Measurements from ENCODE around the gene NEK10. TPM values are rescaled to one million over a fixed set of nuclear protein-coding genes. Genes with fewer than 3 reads are reported as not detected.

Gene NEK10
- total RNA-seq, 1 donor from 2014 or later, result 7.3 TPM

DNA sequence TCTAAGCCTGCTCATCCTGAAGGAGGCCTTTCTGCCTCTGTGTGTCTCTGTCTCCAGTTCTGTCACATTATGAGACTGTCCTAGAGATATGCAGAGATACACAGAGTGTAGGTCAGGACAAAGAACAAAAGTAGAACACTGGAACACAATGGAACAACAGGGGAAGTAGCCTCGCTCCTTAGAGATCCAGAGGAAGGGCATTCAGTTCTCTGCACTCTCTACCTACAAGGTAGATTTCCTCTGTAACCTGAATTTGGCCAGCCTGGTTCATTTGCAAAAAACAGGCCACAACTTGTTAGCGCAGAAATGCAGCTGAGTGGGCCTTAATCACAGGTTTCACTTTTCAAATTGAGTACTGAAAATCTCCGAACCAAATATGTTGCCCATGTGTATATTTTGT, 19.4 kb downstream of the NEK10 start:
- Mint-ChIP-seq H3K4me3 (ENCODE audit: unreplicated experiment) (no peak overlapping the region), H3K4me1 (ENCODE audit: low read depth) (peaks cover 10% of the 10 kb centered on the region), H3K36me3 (ENCODE audit: low read depth) (peaks cover 10% of the 10 kb centered on the region), H3K9me3 (ENCODE audit: low read depth) (no peaks in the 10 kb centered on the region), H3K27ac (ENCODE audit: unreplicated experiment) (no peak overlapping the region), H3K27me3 (ENCODE audit: low read depth) (no peaks in the 10 kb centered on the region)
- no peak for DNase-seq (ENCODE audit: low spot score)
- TF ChIP-seq, protein P1, sequence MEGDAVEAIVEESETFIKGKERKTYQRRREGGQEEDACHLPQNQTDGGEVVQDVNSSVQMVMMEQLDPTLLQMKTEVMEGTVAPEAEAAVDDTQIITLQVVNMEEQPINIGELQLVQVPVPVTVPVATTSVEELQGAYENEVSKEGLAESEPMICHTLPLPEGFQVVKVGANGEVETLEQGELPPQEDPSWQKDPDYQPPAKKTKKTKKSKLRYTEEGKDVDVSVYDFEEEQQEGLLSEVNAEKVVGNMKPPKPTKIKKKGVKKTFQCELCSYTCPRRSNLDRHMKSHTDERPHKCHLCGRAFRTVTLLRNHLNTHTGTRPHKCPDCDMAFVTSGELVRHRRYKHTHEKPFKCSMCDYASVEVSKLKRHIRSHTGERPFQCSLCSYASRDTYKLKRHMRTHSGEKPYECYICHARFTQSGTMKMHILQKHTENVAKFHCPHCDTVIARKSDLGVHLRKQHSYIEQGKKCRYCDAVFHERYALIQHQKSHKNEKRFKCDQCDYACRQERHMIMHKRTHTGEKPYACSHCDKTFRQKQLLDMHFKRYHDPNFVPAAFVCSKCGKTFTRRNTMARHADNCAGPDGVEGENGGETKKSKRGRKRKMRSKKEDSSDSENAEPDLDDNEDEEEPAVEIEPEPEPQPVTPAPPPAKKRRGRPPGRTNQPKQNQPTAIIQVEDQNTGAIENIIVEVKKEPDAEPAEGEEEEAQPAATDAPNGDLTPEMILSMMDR (IDR thresholded peaks at IDR 0.05), result no peak

DNA sequence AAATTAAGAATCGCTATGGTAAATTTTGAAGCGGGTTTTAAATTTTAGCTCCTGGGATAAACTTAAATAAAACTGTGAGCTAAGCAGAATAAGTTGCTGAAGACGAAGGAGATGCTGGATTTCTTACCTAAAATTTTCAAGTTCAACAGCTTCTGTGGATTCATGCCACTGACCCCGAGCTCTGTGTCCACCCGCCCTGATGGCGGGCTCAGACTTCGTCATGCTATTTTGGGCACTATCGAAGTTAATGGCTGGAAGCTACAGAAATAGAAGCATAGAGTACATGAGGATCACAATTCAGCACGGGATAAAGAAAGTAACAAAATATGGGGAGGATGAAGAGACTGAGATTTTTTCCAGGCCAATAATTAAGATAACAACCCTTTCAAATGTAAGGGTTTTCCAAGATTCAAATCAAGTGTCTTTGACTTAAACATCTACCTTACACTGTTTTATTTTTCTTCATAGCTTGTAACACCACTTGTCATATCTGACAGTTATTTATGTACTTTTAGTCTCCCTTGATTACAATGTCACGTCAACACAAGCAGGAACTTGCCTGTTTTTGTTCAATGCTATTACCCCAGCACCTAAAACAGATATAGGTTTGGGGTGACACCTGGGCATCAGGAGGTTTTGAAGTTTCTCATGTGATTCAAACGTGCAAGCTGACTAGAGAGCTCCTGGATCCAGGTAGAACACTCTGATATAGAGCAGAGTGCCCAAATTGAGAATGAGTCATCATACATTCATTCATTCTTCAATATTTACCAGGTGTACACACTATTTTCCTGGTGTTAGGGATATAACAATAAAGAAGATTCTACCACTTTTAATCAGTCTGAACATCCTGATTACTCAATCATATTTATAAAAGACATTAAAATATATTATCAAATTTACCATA, 23.0 kb downstream of the NEK10 start:
- Mint-ChIP-seq H3K4me1 (ENCODE audit: low read depth) (no peaks in the 10 kb centered on the region), H3K4me3 (ENCODE audit: unreplicated experiment) (no peak overlapping the region), H3K9me3 (ENCODE audit: low read depth) (no peaks in the 10 kb centered on the region), H3K27me3 (ENCODE audit: low read depth) (no peaks in the 10 kb centered on the region), H3K36me3 (ENCODE audit: low read depth) (peaks cover 16% of the 10 kb centered on the region), H3K27ac (ENCODE audit: unreplicated experiment) (no peak overlapping the region)
- TF ChIP-seq, protein P1 (IDR thresholded peaks at IDR 0.05), result no peak
- no peak for DNase-seq (ENCODE audit: low spot score)

DNA sequence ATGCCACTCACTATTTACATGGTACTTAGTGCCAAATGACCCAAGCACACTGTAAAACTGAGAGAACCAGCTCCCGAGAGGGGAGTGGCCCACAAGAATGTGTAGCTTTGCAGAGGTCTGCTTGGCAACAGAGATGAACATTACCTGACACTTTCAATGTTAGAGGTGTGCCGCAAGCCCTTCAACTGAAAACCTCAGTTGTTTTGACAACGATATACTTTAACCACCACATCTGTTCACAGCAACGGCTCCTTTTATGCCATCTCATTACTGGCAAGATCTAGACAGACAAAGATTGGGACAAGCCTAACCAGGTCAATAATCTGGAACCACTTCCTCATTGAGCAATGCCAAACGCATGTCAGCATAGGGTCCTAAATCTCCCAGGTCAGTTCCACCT, 23.7 kb downstream of the NEK10 start:
- no peaks in the 10 kb centered on the region for H3K4me1 Mint-ChIP-seq (ENCODE audit: low read depth)
- no peak overlapping the region for H3K27ac Mint-ChIP-seq (ENCODE audit: unreplicated experiment)
- TF ChIP-seq, protein P1 (IDR thresholded peaks at IDR 0.05), result no peak

DNA sequence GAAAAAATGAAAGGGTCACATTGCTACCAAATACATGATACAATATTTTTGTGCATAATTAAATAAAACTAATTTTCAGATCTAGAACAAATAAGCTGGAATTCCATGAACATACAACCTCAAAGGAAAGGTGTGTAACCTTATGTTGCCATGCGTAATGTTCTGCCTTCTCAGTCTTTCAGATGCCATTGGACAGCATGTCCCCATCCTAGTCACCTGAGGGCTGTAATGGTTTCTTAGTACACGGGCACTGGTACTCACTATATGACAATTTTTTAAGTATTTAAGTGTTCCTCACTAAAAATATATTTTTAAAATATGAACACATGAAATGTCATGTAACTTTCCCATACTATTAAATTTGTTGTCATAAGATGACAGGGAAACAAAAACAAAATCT, 24.1 kb downstream of the NEK10 start:
- H3K4me1 Mint-ChIP-seq (ENCODE audit: low read depth), result no peaks in the 10 kb centered on the region
- DNase-seq (ENCODE audit: low spot score), result no peak
- TF ChIP-seq, protein P1 (IDR thresholded peaks at IDR 0.05), result no peak
- no peaks in the 10 kb centered on the region for H3K27me3 Mint-ChIP-seq (ENCODE audit: low read depth)
- no peak overlapping the region for H3K27ac Mint-ChIP-seq (ENCODE audit: unreplicated experiment)
- H3K4me3 Mint-ChIP-seq (ENCODE audit: unreplicated experiment), result no peak overlapping the region
- no peaks in the 10 kb centered on the region for H3K9me3 Mint-ChIP-seq (ENCODE audit: low read depth)
- peaks cover 16% of the 10 kb centered on the region for H3K36me3 Mint-ChIP-seq (ENCODE audit: low read depth)

More for the DNA sequence above, 23.7 kb downstream of the NEK10 start:
- DNase-seq (ENCODE audit: low spot score), result no peak
- Mint-ChIP-seq H3K27me3 (ENCODE audit: low read depth) (no peaks in the 10 kb centered on the region), H3K9me3 (ENCODE audit: low read depth) (no peaks in the 10 kb centered on the region), H3K4me3 (ENCODE audit: unreplicated experiment) (no peak overlapping the region), H3K36me3 (ENCODE audit: low read depth) (peaks cover 16% of the 10 kb centered on the region)

DNA sequence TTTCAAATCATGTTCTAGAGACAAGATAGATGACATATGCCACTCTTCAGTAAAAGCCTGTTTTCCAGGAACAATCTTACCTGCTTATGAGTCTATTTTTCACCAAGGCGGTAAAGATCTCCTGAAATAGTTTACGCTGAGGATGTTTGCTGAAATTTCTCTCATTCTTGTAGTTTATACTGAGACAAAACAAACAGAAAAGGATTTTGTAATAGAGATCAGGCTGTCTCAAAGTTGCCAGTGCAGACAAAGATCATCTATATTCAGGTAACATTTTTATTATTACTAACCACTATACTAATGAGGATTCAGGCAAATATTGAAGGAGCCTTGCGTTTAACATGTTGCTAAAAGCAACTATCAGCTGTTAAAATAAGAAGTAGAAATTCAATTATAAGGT, 25.0 kb downstream of the NEK10 start:
- Mint-ChIP-seq H3K4me1 (ENCODE audit: low read depth) (no peaks in the 10 kb centered on the region), H3K4me3 (ENCODE audit: unreplicated experiment) (no peak overlapping the region), H3K36me3 (ENCODE audit: low read depth) (peaks cover 14% of the 10 kb centered on the region), H3K9me3 (ENCODE audit: low read depth) (no peaks in the 10 kb centered on the region), H3K27ac (ENCODE audit: unreplicated experiment) (no peak overlapping the region), H3K27me3 (ENCODE audit: low read depth) (no peaks in the 10 kb centered on the region)
- no peak for DNase-seq (ENCODE audit: low spot score)
- TF ChIP-seq, protein P1 (IDR thresholded peaks at IDR 0.05), result no peak

Measured in chondrocyte (in vitro differentiated cells).